GM23338 (cell line): ENCODE data around the gene LCP1. TPM values are rescaled to one million over a fixed set of nuclear protein-coding genes. Genes with fewer than 3 reads are reported as not detected.

Experiments
- ATAC-seq: fragments of 200-7000 bp; cut with Tn5 transposase; 3 replicates; pipeline ENCODE4 v1.9.1; 2020
- DNase-seq: peaks from one replicate; pipeline ENCODE4 v3.0.0-alpha.2; 2015; ENCODE audit warnings: low spot score
- H2AFZ ChIP-seq: fragments of 200-600 bp; sonication (generic); 2 replicates; pipeline ENCODE4 v1.8.0; 2016; ENCODE audit warnings: antibody characterized with exemption, mild to moderate bottlenecking, moderate library complexity
- H3F3A ChIP-seq: fragments of 200-600 bp; sonication (generic); replicated peaks from 2 replicates; pipeline ENCODE4 v1.8.0; 2017; ENCODE audit warnings: antibody characterized with exemption, mixed run types, low read depth
- H3K27ac ChIP-seq: fragments of 200-600 bp; sonication (generic); 2 replicates; pipeline ENCODE4 v1.6.1; 2016; ENCODE audit warnings: low read depth
- H3K27me3 ChIP-seq: fragments of 200-600 bp; sonication (generic); 2 replicates; pipeline ENCODE4 v1.8.0; 2016; ENCODE audit warnings: mild to moderate bottlenecking, mixed run types, moderate library complexity; ENCODE audit not compliant: insufficient read depth
- H3K36me3 ChIP-seq: fragments of 200-600 bp; sonication (generic); 2 replicates; pipeline ENCODE4 v1.8.0; 2016; ENCODE audit warnings: mild to moderate bottlenecking; ENCODE audit not compliant: insufficient read depth
- H3K4me1 ChIP-seq: fragments of 200-600 bp; sonication (generic); 2 replicates; pipeline ENCODE4 v1.8.0; 2016; ENCODE audit warnings: mild to moderate bottlenecking, moderate library complexity; ENCODE audit not compliant: insufficient read depth
- H3K4me2 ChIP-seq: fragments of 200-600 bp; sonication (generic); 2 replicates; pipeline ENCODE4 v1.7.1; 2017; ENCODE audit warnings: mixed run types
- H3K4me3 ChIP-seq: fragments of 200-600 bp; sonication (generic); 2 replicates; pipeline ENCODE4 v1.6.1; 2016; ENCODE audit warnings: mixed run types
- H3K79me2 ChIP-seq: fragments of 200-600 bp; sonication (generic); replicated peaks from 2 replicates; pipeline ENCODE4 v1.8.0; 2017; ENCODE audit warnings: mild to moderate bottlenecking; ENCODE audit not compliant: insufficient read depth
- H3K9me2 ChIP-seq: fragments of 200-600 bp; sonication (generic); 2 replicates; pipeline ENCODE4 v1.8.0; 2017; ENCODE audit not compliant: insufficient read depth
- H4K20me1 ChIP-seq: fragments of 200-600 bp; sonication (generic); replicated peaks from 2 replicates; pipeline ENCODE4 v1.8.0; 2017; ENCODE audit warnings: mild to moderate bottlenecking; ENCODE audit not compliant: insufficient read depth
- H3K27ac Mint-ChIP-seq: 2 replicates; pipeline ENCODE4 v1.8.0; 2020; ENCODE audit warnings: inconsistent platforms, mild to moderate bottlenecking, moderate library complexity, mixed read lengths
- H3K27me3 Mint-ChIP-seq: 3 replicates; pipeline ENCODE4 v1.8.0; 2022; ENCODE audit warnings: low read depth, mild to moderate bottlenecking, moderate library complexity, mixed read lengths, inconsistent platforms; ENCODE audit not compliant: insufficient read depth, poor library complexity
- H3K36me3 Mint-ChIP-seq: 3 replicates; pipeline ENCODE4 v1.8.0; 2021; ENCODE audit warnings: low read depth, mild to moderate bottlenecking, inconsistent platforms, moderate library complexity, mixed read lengths
- H3K4me1 Mint-ChIP-seq: 3 replicates; pipeline ENCODE4 v1.8.0; 2020; ENCODE audit warnings: mild to moderate bottlenecking, inconsistent platforms, mixed read lengths
- H3K4me3 Mint-ChIP-seq: 3 replicates; pipeline ENCODE4 v1.8.0; 2021; ENCODE audit warnings: moderate library complexity, mild to moderate bottlenecking, inconsistent platforms, mixed read lengths
- H3K9me3 Mint-ChIP-seq: 3 replicates; pipeline ENCODE4 v1.8.0; 2020; ENCODE audit warnings: moderate library complexity, mild to moderate bottlenecking, inconsistent platforms, mixed read lengths
- CREB1 ChIP-seq: fragments of 250-450 bp; sonication (Bioruptor Pico); IDR thresholded peaks from 2 replicates; pipeline ENCODE4 v1.5.0; 2020; ENCODE audit warnings: low read depth, mild to moderate bottlenecking, moderate library complexity
- EZH2 ChIP-seq: fragments of 200-600 bp; sonication (generic); IDR thresholded peaks from one replicate; pipeline ENCODE4 v1.8.0; 2017; ENCODE audit warnings: antibody characterized with exemption, mild to moderate bottlenecking, low read depth; ENCODE audit not compliant: unreplicated experiment
- EZH2phosphoT487 ChIP-seq: fragments of 200-600 bp; sonication (generic); IDR thresholded peaks from one replicate; pipeline ENCODE4 v1.8.1; 2018; ENCODE audit warnings: antibody characterized with exemption; ENCODE audit not compliant: unreplicated experiment
- JUNB ChIP-seq: IDR thresholded peaks from one replicate; pipeline ENCODE4 v1.6.1; 2016; ENCODE audit warnings: antibody characterized with exemption; ENCODE audit not compliant: unreplicated experiment
- NANOG ChIP-seq: IDR thresholded peaks from 2 replicates; pipeline ENCODE4 v1.6.1; 2016; ENCODE audit warnings: antibody characterized with exemption, borderline replicate concordance
- POLR2AphosphoS5 ChIP-seq: IDR thresholded peaks from 2 replicates; pipeline ENCODE4 v1.6.1; 2016; ENCODE audit warnings: antibody characterized with exemption, low read depth
- STAT1 ChIP-seq: IDR thresholded peaks from one replicate; pipeline ENCODE4 v1.6.1; 2016; ENCODE audit warnings: antibody characterized with exemption; ENCODE audit not compliant: unreplicated experiment
- ZNF331 ChIP-seq: fragments of 250-450 bp; sonication (Bioruptor Pico); IDR thresholded peaks from 2 replicates; pipeline ENCODE4 v1.5.0; 2020; ENCODE audit warnings: low read depth, mild to moderate bottlenecking, moderate library complexity
- polyA plus RNA-seq: library from polyadenylated mRNA; unstranded; fragments of >200 nt; fragmentation: Nextera tagmentation; extraction: Ambion mirVana; gene quantifications from 2 replicates; pipeline ENCODE4 v1.2.1, GENCODE V29; 2016
- total RNA-seq: library from RNA; depleted of rRNA; stranded (reverse); fragments of >200 nt; shearing (Covaris generic); gene quantifications from 2 replicates; pipeline ENCODE4 v1.2.3, GENCODE V29; 2014
- TF ChIP-seq, protein P1 (sequence below): IDR thresholded peaks from 2 replicates; pipeline ENCODE4 v1.6.1; 2016; ENCODE audit warnings: antibody characterized with exemption
- TF ChIP-seq, protein P2 (sequence below): fragments of 250-450 bp; sonication (Bioruptor Pico); IDR thresholded peaks from 2 replicates; pipeline ENCODE4 v1.5.0; 2020; ENCODE audit warnings: mild to moderate bottlenecking, moderate library complexity
- TF ChIP-seq, protein P3 (sequence below): IDR thresholded peaks from one replicate; pipeline ENCODE4 v1.6.1; 2018; ENCODE audit warnings: antibody characterized with exemption; ENCODE audit not compliant: unreplicated experiment

LCP1 gene
- total and polyA plus RNA-seq, 2 experiments from 2014 or later, result 1.9 to 3.4 TPM

DNA sequence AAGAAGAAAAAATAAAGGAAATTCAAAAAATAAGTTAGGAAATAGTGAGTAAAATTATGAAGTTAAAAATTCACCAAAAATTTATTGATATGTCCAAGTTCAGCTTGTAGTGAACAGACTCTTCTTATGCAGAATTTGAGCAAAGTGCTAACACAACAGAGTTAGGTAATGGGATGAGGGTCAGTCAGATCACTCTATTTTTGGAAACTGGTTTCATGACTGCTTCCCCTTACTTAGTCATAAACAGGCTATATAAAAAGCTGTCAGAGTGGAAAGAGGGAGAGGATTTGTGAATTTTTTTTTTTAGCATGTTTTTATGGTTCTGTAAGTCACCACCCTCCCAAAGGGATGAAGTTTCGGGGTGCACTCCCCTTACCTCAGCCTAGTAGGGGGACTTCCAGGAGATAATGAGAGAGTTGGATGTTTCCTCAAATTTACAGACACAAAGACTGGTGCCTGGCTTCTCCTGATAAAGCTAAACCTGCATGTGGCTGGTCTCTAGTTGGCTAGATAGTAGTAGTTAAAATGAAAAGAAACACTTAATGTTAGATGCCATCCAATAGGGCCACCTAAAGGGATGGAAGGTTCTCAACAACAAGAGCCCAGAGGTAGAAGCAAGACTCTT lies 81.7 kb downstream of the LCP1 start (continued):
- TF ChIP-seq, protein P1, sequence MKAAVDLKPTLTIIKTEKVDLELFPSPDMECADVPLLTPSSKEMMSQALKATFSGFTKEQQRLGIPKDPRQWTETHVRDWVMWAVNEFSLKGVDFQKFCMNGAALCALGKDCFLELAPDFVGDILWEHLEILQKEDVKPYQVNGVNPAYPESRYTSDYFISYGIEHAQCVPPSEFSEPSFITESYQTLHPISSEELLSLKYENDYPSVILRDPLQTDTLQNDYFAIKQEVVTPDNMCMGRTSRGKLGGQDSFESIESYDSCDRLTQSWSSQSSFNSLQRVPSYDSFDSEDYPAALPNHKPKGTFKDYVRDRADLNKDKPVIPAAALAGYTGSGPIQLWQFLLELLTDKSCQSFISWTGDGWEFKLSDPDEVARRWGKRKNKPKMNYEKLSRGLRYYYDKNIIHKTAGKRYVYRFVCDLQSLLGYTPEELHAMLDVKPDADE, result no peak
- TF ChIP-seq, protein P2, sequence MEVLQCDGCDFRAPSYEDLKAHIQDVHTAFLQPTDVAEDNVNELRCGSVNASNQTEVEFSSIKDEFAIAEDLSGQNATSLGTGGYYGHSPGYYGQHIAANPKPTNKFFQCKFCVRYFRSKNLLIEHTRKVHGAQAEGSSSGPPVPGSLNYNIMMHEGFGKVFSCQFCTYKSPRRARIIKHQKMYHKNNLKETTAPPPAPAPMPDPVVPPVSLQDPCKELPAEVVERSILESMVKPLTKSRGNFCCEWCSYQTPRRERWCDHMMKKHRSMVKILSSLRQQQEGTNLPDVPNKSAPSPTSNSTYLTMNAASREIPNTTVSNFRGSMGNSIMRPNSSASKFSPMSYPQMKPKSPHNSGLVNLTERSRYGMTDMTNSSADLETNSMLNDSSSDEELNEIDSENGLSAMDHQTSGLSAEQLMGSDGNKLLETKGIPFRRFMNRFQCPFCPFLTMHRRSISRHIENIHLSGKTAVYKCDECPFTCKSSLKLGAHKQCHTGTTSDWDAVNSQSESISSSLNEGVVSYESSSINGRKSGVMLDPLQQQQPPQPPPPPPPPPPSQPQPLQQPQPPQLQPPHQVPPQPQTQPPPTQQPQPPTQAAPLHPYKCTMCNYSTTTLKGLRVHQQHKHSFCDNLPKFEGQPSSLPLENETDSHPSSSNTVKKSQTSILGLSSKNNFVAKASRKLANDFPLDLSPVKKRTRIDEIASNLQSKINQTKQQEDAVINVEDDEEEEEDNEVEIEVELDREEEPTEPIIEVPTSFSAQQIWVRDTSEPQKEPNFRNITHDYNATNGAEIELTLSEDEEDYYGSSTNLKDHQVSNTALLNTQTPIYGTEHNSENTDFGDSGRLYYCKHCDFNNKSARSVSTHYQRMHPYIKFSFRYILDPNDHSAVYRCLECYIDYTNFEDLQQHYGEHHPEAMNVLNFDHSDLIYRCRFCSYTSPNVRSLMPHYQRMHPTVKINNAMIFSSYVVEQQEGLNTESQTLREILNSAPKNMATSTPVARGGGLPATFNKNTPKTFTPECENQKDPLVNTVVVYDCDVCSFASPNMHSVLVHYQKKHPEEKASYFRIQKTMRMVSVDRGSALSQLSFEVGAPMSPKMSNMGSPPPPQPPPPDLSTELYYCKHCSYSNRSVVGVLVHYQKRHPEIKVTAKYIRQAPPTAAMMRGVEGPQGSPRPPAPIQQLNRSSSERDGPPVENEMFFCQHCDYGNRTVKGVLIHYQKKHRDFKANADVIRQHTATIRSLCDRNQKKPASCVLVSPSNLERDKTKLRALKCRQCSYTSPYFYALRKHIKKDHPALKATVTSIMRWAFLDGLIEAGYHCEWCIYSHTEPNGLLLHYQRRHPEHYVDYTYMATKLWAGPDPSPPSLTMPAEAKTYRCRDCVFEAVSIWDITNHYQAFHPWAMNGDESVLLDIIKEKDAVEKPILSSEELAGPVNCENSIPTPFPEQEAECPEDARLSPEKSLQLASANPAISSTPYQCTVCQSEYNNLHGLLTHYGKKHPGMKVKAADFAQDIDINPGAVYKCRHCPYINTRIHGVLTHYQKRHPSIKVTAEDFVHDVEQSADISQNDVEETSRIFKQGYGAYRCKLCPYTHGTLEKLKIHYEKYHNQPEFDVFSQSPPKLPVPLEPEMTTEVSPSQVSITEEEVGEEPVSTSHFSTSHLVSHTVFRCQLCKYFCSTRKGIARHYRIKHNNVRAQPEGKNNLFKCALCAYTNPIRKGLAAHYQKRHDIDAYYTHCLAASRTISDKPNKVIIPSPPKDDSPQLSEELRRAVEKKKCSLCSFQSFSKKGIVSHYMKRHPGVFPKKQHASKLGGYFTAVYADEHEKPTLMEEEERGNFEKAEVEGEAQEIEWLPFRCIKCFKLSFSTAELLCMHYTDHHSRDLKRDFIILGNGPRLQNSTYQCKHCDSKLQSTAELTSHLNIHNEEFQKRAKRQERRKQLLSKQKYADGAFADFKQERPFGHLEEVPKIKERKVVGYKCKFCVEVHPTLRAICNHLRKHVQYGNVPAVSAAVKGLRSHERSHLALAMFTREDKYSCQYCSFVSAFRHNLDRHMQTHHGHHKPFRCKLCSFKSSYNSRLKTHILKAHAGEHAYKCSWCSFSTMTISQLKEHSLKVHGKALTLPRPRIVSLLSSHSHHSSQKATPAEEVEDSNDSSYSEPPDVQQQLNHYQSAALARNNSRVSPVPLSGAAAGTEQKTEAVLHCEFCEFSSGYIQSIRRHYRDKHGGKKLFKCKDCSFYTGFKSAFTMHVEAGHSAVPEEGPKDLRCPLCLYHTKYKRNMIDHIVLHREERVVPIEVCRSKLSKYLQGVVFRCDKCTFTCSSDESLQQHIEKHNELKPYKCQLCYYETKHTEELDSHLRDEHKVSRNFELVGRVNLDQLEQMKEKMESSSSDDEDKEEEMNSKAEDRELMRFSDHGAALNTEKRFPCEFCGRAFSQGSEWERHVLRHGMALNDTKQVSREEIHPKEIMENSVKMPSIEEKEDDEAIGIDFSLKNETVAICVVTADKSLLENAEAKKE, result no peak
- TF ChIP-seq STAT1 (no peak), JUNB (no peak), POLR2AphosphoS5 (no peak), ZNF331 (no peak)

DNA sequence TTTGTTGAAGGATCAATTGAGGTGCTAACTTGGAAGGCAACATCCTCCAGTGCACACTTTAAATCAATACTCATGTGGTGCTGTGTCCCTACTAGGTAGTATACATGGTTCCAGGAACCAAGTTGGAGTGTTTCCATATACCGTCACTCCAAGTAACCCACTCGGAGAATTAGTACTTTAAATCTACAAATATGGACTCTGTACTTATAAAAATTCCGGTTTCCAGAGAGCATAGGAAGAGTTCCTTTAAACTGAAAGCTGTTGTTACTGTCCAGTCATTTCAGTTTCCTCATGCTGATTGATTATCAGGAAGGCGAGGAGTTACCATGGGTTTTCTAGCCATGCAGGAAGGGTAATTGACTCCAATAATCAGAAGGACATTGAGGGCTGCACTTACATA lies 84.3 kb downstream of the LCP1 start:
- Histone ChIP-seq H2AFZ (no peak overlapping the region), H3K4me1 (no peaks in the 10 kb centered on the region), H3K4me3 (no peak overlapping the region), H3K79me2 (no peaks in the 10 kb centered on the region), H3F3A (no peaks in the 10 kb centered on the region), H4K20me1 (no peaks in the 10 kb centered on the region), H3K9me2 (0 out of 2 replicates have a peak, but pooled peaks cover 3% of the 10 kb centered on the region), H3K27ac (no peak overlapping the region), H3K36me3 (no peaks in the 10 kb centered on the region), H3K27me3 (no peaks in the 10 kb centered on the region), H3K4me2 (no peak overlapping the region)
- ATAC-seq, result no peak
- H3K9me3 Mint-ChIP-seq, result no peaks in the 10 kb centered on the region
- no peak overlapping the region for H3K4me3 Mint-ChIP-seq
- H3K36me3 Mint-ChIP-seq, result no peaks in the 10 kb centered on the region
- TF ChIP-seq, protein P3, sequence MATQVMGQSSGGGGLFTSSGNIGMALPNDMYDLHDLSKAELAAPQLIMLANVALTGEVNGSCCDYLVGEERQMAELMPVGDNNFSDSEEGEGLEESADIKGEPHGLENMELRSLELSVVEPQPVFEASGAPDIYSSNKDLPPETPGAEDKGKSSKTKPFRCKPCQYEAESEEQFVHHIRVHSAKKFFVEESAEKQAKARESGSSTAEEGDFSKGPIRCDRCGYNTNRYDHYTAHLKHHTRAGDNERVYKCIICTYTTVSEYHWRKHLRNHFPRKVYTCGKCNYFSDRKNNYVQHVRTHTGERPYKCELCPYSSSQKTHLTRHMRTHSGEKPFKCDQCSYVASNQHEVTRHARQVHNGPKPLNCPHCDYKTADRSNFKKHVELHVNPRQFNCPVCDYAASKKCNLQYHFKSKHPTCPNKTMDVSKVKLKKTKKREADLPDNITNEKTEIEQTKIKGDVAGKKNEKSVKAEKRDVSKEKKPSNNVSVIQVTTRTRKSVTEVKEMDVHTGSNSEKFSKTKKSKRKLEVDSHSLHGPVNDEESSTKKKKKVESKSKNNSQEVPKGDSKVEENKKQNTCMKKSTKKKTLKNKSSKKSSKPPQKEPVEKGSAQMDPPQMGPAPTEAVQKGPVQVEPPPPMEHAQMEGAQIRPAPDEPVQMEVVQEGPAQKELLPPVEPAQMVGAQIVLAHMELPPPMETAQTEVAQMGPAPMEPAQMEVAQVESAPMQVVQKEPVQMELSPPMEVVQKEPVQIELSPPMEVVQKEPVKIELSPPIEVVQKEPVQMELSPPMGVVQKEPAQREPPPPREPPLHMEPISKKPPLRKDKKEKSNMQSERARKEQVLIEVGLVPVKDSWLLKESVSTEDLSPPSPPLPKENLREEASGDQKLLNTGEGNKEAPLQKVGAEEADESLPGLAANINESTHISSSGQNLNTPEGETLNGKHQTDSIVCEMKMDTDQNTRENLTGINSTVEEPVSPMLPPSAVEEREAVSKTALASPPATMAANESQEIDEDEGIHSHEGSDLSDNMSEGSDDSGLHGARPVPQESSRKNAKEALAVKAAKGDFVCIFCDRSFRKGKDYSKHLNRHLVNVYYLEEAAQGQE, result no peak
- TF ChIP-seq EZH2phosphoT487, result no peak
- TF ChIP-seq, protein P1, result no peak
- no peak for TF ChIP-seq EZH2
- TF ChIP-seq STAT1, result no peak
- no peak for TF ChIP-seq NANOG
- no peak for TF ChIP-seq POLR2AphosphoS5
- no peak for TF ChIP-seq CREB1 (CRISPR knock-in tag)
- TF ChIP-seq ZNF331, result no peak
- DNase-seq, result no peak
- H3K4me1 Mint-ChIP-seq, result peaks cover 7% of the 10 kb centered on the region; the same call in 2 of the 3 replicates
- H3K27me3 Mint-ChIP-seq, result peaks cover 3% of the 10 kb centered on the region
- H3K27ac Mint-ChIP-seq, result no peak overlapping the region
